Mesenchymal stem cell (in vitro differentiated cells and primary cell): ENCODE results near the gene MAP3K20.
A peak's percentile ranks its signal among the peaks of the same experiment; 100 is the strongest.

Source experiments
- DNase-seq: peaks from one replicate; pipeline ENCODE4 v3.0.0-alpha.2; 2013
- H2AFZ ChIP-seq: one replicate; pipeline ENCODE4 v1.6.1; 2013; ENCODE audit warnings: low read depth, mild to moderate bottlenecking, control low read depth, inconsistent platforms, low read length, moderate library complexity
- H2AK5ac ChIP-seq: 2 replicates; pipeline ENCODE4 v1.6.1; 2013; ENCODE audit warnings: low read length, moderate library complexity, mild to moderate bottlenecking, inconsistent platforms; ENCODE audit not compliant: severe bottlenecking
- H2BK120ac ChIP-seq: one replicate; pipeline ENCODE4 v1.6.1; 2013; ENCODE audit warnings: low read depth, mild to moderate bottlenecking, inconsistent platforms, low read length, moderate library complexity
- H2BK12ac ChIP-seq, 2 experiments: one replicate each; pipeline ENCODE4 v1.6.1; 2013; ENCODE audit warnings: inconsistent platforms in 2 of 2, low read length in 2 of 2, mild to moderate bottlenecking in 2 of 2, moderate library complexity in 2 of 2, control low read depth in 1 of 2
- H2BK15ac ChIP-seq: one replicate; pipeline ENCODE4 v1.6.1; 2013; ENCODE audit warnings: mild to moderate bottlenecking, low read depth, inconsistent platforms; ENCODE audit not compliant: poor library complexity, severe bottlenecking
- H2BK5ac ChIP-seq: 2 replicates; pipeline ENCODE4 v1.6.1; 2013; ENCODE audit warnings: low read depth, mild to moderate bottlenecking, low read length, control low read depth, inconsistent platforms; ENCODE audit not compliant: poor library complexity, severe bottlenecking
- H3K14ac ChIP-seq, 2 experiments: one replicate each; pipeline ENCODE4 v1.6.1; 2013; ENCODE audit warnings: inconsistent platforms in 2 of 2, low read length in 2 of 2, control low read depth in 1 of 2, mild to moderate bottlenecking in 1 of 2, moderate library complexity in 1 of 2
- H3K18ac ChIP-seq, 2 experiments: one replicate each; pipeline ENCODE4 v1.6.1; 2013; ENCODE audit warnings: inconsistent platforms in 2 of 2, low read length in 2 of 2, control low read depth in 1 of 2, low read depth in 1 of 2, mild to moderate bottlenecking in 1 of 2
- H3K23ac ChIP-seq, 2 experiments: one replicate each; pipeline ENCODE4 v1.6.1; 2013; ENCODE audit warnings: inconsistent platforms in 2 of 2, low read length in 2 of 2, mild to moderate bottlenecking in 2 of 2, moderate library complexity in 2 of 2, control low read depth in 1 of 2
- H3K27ac ChIP-seq: 2 replicates; pipeline ENCODE4 v1.5.1; 2013; ENCODE audit warnings: mild to moderate bottlenecking, moderate library complexity, low read length, control low read depth, inconsistent platforms; ENCODE audit not compliant: poor library complexity, severe bottlenecking
- H3K27me3 ChIP-seq, 2 experiments: 2 replicates each; pipeline versions ENCODE4 v1.6.1 to v1.7.0; 2013; ENCODE audit warnings: low read length in 2 of 2, mild to moderate bottlenecking in 2 of 2, moderate library complexity in 2 of 2, control low read depth in 1 of 2, inconsistent platforms in 1 of 2; ENCODE audit not compliant: control insufficient read depth in 1 of 2, insufficient read depth in 1 of 2
- H3K36me3 ChIP-seq, 2 experiments: 2 replicates each; pipeline versions ENCODE4 v1.6.1 to v1.7.0; 2013; ENCODE audit warnings: low read length in 2 of 2, control low read depth in 1 of 2, inconsistent platforms in 1 of 2, low read depth in 1 of 2, mild to moderate bottlenecking in 1 of 2; ENCODE audit not compliant: insufficient read depth in 2 of 2, control insufficient read depth in 1 of 2
- H3K4ac ChIP-seq, 2 experiments: one replicate each; pipeline ENCODE4 v1.6.1; 2013; ENCODE audit warnings: inconsistent platforms in 2 of 2, low read length in 2 of 2, mild to moderate bottlenecking in 2 of 2, moderate library complexity in 2 of 2, control low read depth in 1 of 2, low read depth in 1 of 2
- H3K4me1 ChIP-seq: 2 replicates; pipeline ENCODE4 v1.6.1; 2013; ENCODE audit warnings: low read depth, low read length, control low read depth; ENCODE audit not compliant: control insufficient read depth, insufficient read depth
- H3K4me2 ChIP-seq: 2 replicates; pipeline ENCODE4 v1.6.1; 2013; ENCODE audit warnings: low read length, mild to moderate bottlenecking, inconsistent platforms; ENCODE audit not compliant: poor library complexity, severe bottlenecking
- H3K4me3 ChIP-seq, 2 experiments: 2 replicates each; pipeline versions ENCODE4 v1.5.1 to v1.7.0; 2013; ENCODE audit warnings: low read length in 2 of 2, mild to moderate bottlenecking in 2 of 2, control low read depth in 1 of 2, low read depth in 1 of 2; ENCODE audit not compliant: insufficient read depth in 1 of 2
- H3K79me1 ChIP-seq: replicated peaks from 2 replicates; pipeline ENCODE4 v1.6.1; 2013; ENCODE audit warnings: mild to moderate bottlenecking, control low read depth, low read length, inconsistent platforms; ENCODE audit not compliant: poor library complexity, severe bottlenecking
- H3K9ac ChIP-seq: 2 replicates; pipeline ENCODE4 v1.7.0; 2013; ENCODE audit warnings: mild to moderate bottlenecking, low read length, moderate library complexity
- H3K9me3 ChIP-seq: 2 replicates; pipeline ENCODE4 v1.7.0; 2013; ENCODE audit warnings: mild to moderate bottlenecking, low read length; ENCODE audit not compliant: control insufficient read depth
- H4K8ac ChIP-seq: one replicate; pipeline ENCODE4 v1.6.1; 2013; ENCODE audit warnings: inconsistent platforms, mild to moderate bottlenecking, low read length, moderate library complexity
- H4K91ac ChIP-seq: one replicate; pipeline ENCODE4 v1.6.1; 2013; ENCODE audit warnings: mild to moderate bottlenecking, low read length, inconsistent platforms
- WGBS: methylation state at CpG from one replicate; pipeline ENCODE4 v1.1.7; 2013; ENCODE audit warnings: mixed read lengths; 5-methylcytosine and 5-hydroxymethylcytosine counted together

MAP3K20 gene

GRCh38 chr2:173191601-173192000 lies 116.0 kb downstream of the MAP3K20 start:
- H3K27me3 ChIP-seq, result no peaks in the 10 kb centered on the region
- H2AFZ ChIP-seq, result no peak overlapping the region
- H2BK120ac ChIP-seq, result no peak overlapping the region
- peak; percentile 56 for DNase-seq
- H3K9me3 ChIP-seq, result no peaks in the 10 kb centered on the region
- H2AK5ac ChIP-seq, result no peak overlapping the region
- no peak overlapping the region for H2BK5ac ChIP-seq
- no peak overlapping the region for H3K14ac ChIP-seq
- H3K36me3 ChIP-seq, result peaks cover 7 to 47% of the 10 kb centered on the region in 2 experiments
- H2BK12ac ChIP-seq, result no peak overlapping the region
- H3K9ac ChIP-seq, result no peak overlapping the region
- peaks cover 22% of the 10 kb centered on the region for H3K79me1 ChIP-seq
- peaks cover 6% of the 10 kb centered on the region for H3K4me1 ChIP-seq
- H3K4ac ChIP-seq, result no peak overlapping the region
- no peak overlapping the region for H3K23ac ChIP-seq
- H4K91ac ChIP-seq, result no peak overlapping the region
- no peak overlapping the region for H3K4me2 ChIP-seq
- 65% methylated on average over 3 of the region's 3 CpGs for WGBS
- H3K27ac ChIP-seq, result no peak overlapping the region
- no peak overlapping the region for H4K8ac ChIP-seq
- H3K18ac ChIP-seq, result no peak overlapping the region
- no peak overlapping the region for H3K4me3 ChIP-seq
- no peak overlapping the region for H2BK15ac ChIP-seq

GRCh38 chr2:173192071-173192470 lies 116.4 kb downstream of the MAP3K20 start:
- H3K79me1 ChIP-seq, result peaks cover 20% of the 10 kb centered on the region
- no peak overlapping the region for H3K27ac ChIP-seq
- H4K8ac ChIP-seq, result no peak overlapping the region
- peaks cover 6% of the 10 kb centered on the region for H3K4me1 ChIP-seq
- 58% methylated on average over 1 of the region's 4 CpGs for WGBS
- H3K36me3 ChIP-seq, result peaks cover 7 to 46% of the 10 kb centered on the region in 2 experiments
- no peak overlapping the region for H2BK15ac ChIP-seq
- no peak overlapping the region for H3K14ac ChIP-seq
- H3K9ac ChIP-seq, result no peak overlapping the region
- no peak overlapping the region for H3K18ac ChIP-seq
- H4K91ac ChIP-seq, result no peak overlapping the region
- H3K9me3 ChIP-seq, result no peaks in the 10 kb centered on the region
- no peak overlapping the region for H2AK5ac ChIP-seq
- H3K23ac ChIP-seq, result no peak overlapping the region
- no peaks in the 10 kb centered on the region for H3K27me3 ChIP-seq
- H3K4me3 ChIP-seq, result no peak overlapping the region
- H2BK5ac ChIP-seq, result no peak overlapping the region
- H2AFZ ChIP-seq, result no peak overlapping the region
- no peak overlapping the region for H3K4me2 ChIP-seq
- H3K4ac ChIP-seq, result no peak overlapping the region
- H2BK120ac ChIP-seq, result no peak overlapping the region
- H2BK12ac ChIP-seq, result no peak overlapping the region
- DNase-seq, result no peak

- peak overlapping the region in 1 of 2 experiments; percentile 60 for H3K14ac ChIP-seq
- no peak overlapping the region for H4K8ac ChIP-seq
- H2BK5ac ChIP-seq, result no peak overlapping the region
- H3K4ac ChIP-seq, result no peak overlapping the region
- peak overlapping the region in 1 of 2 experiments; percentile 54 for H2BK12ac ChIP-seq
- H3K18ac ChIP-seq, result no peak overlapping the region
- no peak overlapping the region for H2BK120ac ChIP-seq
- H2AK5ac ChIP-seq, result no peak overlapping the region
- H2BK15ac ChIP-seq, result no peak overlapping the region
- no peak overlapping the region for H2AFZ ChIP-seq
- H3K36me3 ChIP-seq, result peaks cover 9 to 57% of the 10 kb centered on the region in 2 experiments
- no peak overlapping the region for H4K91ac ChIP-seq
- DNase-seq, result peak; percentile 49
- 67% methylated on average over 1 of the region's 1 CpG for WGBS
- no peak overlapping the region for H3K23ac ChIP-seq
- H3K79me1 ChIP-seq, result peaks cover 20% of the 10 kb centered on the region
- H3K4me3 ChIP-seq, result no peak overlapping the region
- peaks cover 4% of the 10 kb centered on the region for H3K4me1 ChIP-seq
- no peaks in the 10 kb centered on the region for H3K9me3 ChIP-seq
- H3K27me3 ChIP-seq, result no peaks in the 10 kb centered on the region
- peak overlapping the region; percentile 59 for H3K27ac ChIP-seq
- H3K4me2 ChIP-seq, result no peak overlapping the region
- H3K9ac ChIP-seq, result no peak overlapping the region
These were observed 118.3 kb downstream of the MAP3K20 start for GRCh38 chr2:173193925-173194324.

GRCh38 chr2:173195100-173195499 lies 119.5 kb downstream of the MAP3K20 start:
- no peak overlapping the region for H2BK5ac ChIP-seq
- H3K9me3 ChIP-seq, result no peaks in the 10 kb centered on the region
- no peak overlapping the region for H2BK120ac ChIP-seq
- no peak overlapping the region for H2BK15ac ChIP-seq
- no peak overlapping the region for H3K4me2 ChIP-seq
- peaks cover 16% of the 10 kb centered on the region for H3K79me1 ChIP-seq
- peaks cover 9 to 64% of the 10 kb centered on the region in 2 experiments for H3K36me3 ChIP-seq
- WGBS, result no CpG with 5 or more reads among the region's 3 CpGs
- no peak overlapping the region for H4K91ac ChIP-seq
- no peak overlapping the region for H3K18ac ChIP-seq
- H3K27ac ChIP-seq, result no peak overlapping the region
- H2BK12ac ChIP-seq, result no peak overlapping the region
- no peak overlapping the region for H3K4ac ChIP-seq
- H2AFZ ChIP-seq, result no peak overlapping the region
- no peaks in the 10 kb centered on the region for H3K27me3 ChIP-seq
- peaks cover 4% of the 10 kb centered on the region for H3K4me1 ChIP-seq
- H4K8ac ChIP-seq, result no peak overlapping the region
- H3K23ac ChIP-seq, result no peak overlapping the region
- DNase-seq, result no peak
- H3K9ac ChIP-seq, result no peak overlapping the region
- peak overlapping the region; percentile 70 for H2AK5ac ChIP-seq
- H3K14ac ChIP-seq, result no peak overlapping the region
- no peak overlapping the region for H3K4me3 ChIP-seq
